Activated naive CD8-positive, alpha-beta T cell treated with anti-CD3 and anti-CD28 coated beads, Interleukin-2, amount 10 ng/mL, durations not matched to agents 7 days and 5 days (primary cell): ENCODE results near the gene ATP5PB. TPM values are rescaled to one million over a fixed set of nuclear protein-coding genes. Genes with fewer than 3 reads are reported as not detected.

ENCODE experiments used
- ATAC-seq: fragments of 150-1000 bp; cut with Tn5 transposase; one replicate; pipeline ENCODE4 v1.10.0; 2021; ENCODE audit warnings: low read depth, moderate library complexity
- POLR2A ChIA-PET: fragments of 350-600 bp; sonication (Branson Sonifier 250); formaldehyde crosslinking; loops from one replicate; lab custom pipeline; 2021; ENCODE audit warnings: antibody characterized with exemption; lab: Charles Lee
- DNase-seq: peaks from one replicate; pipeline ENCODE4 v3.0.0; 2021
- H3K27ac Mint-ChIP-seq: one replicate; pipeline ENCODE4 v1.8.0; 2022; ENCODE audit warnings: mild to moderate bottlenecking, mixed read lengths
- H3K27me3 Mint-ChIP-seq: one replicate; pipeline ENCODE4 v1.8.0; 2022; ENCODE audit warnings: mild to moderate bottlenecking, moderate library complexity, mixed read lengths
- H3K36me3 Mint-ChIP-seq: one replicate; pipeline ENCODE4 v1.8.0; 2021; ENCODE audit warnings: mild to moderate bottlenecking, mixed read lengths
- H3K4me1 Mint-ChIP-seq: one replicate; pipeline ENCODE4 v1.8.0; 2021; ENCODE audit warnings: mixed read lengths
- H3K4me3 Mint-ChIP-seq: one replicate; pipeline ENCODE4 v1.8.0; 2022; ENCODE audit warnings: mild to moderate bottlenecking, moderate library complexity, mixed read lengths
- H3K9me3 Mint-ChIP-seq: one replicate; pipeline ENCODE4 v1.8.0; 2021; ENCODE audit warnings: mixed read lengths
- total RNA-seq, 2 experiments: library from RNA; stranded (reverse); gene quantifications; one replicate each; pipeline ENCODE4 v1.2.3, GENCODE V29; 2021

ATP5PB gene
- total RNA-seq, 2 experiments from 2014 or later, result 259 to 260 TPM

DNA sequence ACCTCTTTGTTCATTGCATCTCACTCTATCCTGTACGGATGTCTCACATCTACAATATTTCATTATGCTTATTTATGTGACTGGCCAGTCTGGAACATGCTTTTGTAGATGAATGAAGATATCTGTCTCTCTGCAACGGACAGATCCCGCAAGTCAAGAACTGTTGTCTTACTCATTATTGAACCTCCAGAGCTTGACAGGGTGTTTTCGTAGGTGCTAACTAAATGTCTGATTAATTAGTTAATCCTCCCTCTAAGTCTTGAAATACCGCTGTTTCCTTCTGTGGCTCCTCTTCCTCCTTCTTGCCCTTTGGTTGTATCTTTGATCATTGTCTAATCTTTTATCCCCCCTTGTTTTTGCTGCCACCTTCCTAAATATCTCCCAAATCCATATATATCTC, 21.3 kb downstream of the ATP5PB start:
- peaks cover 10% of the 10 kb centered on the region for H3K36me3 Mint-ChIP-seq
- H3K4me3 Mint-ChIP-seq, result no peak overlapping the region
- no peaks in the 10 kb centered on the region for H3K27me3 Mint-ChIP-seq
- POLR2A ChIA-PET, result interaction anchor here (0.6 to 8.8 kb wide), 9 partner anchors 9 to 271 kb away, joined by 3 to 80 read pairs (median 4); partner anchors contain the start of genes ATP5PB and WDR77
- DNase-seq, result no peak
- H3K4me1 Mint-ChIP-seq, result peaks cover 21% of the 10 kb centered on the region
- ATAC-seq, result peak; percentile 13
- H3K27ac Mint-ChIP-seq, result no peak overlapping the region
- H3K9me3 Mint-ChIP-seq, result peaks cover 1% of the 10 kb centered on the region

- POLR2A ChIA-PET, result interaction anchor here (0.6 to 8.8 kb wide), 13 partner anchors 8 to 289 kb away, joined by 3 to 80 read pairs (median 4); partner anchors contain the start of genes ATP5PB and WDR77
- H3K27ac Mint-ChIP-seq, result no peak overlapping the region
- ATAC-seq, result peak; percentile 88
- H3K36me3 Mint-ChIP-seq, result peaks cover 11% of the 10 kb centered on the region
- H3K4me1 Mint-ChIP-seq, result peaks cover 25% of the 10 kb centered on the region
- peak; percentile 53 for DNase-seq
- H3K27me3 Mint-ChIP-seq, result no peaks in the 10 kb centered on the region
- H3K4me3 Mint-ChIP-seq, result no peak overlapping the region
- peaks cover 1% of the 10 kb centered on the region for H3K9me3 Mint-ChIP-seq
Measured at GRCh38 chr1:111471012-111471411, 21.7 kb downstream of the ATP5PB start.

DNA sequence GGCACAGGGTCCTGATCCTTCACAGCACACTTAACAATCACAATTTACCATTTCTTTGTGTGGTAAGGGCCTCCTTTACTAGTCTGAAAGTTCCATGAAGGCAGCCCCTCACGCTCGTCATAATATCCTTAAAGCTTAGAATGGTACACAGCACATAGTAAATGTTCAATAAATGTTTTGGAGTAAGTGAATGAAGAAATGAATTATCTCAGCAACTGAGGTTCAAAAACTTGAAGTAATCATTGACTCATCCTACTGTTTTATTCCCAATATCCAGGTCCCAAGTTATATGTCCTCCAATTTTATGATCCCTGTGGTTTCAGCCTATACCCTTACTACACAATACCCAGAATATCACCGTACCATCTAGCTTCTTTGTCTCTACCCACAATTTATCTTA, 22.3 kb downstream of the ATP5PB start:
- POLR2A ChIA-PET, result interaction anchor here (0.6 to 8.8 kb wide), 12 partner anchors 9 to 289 kb away, joined by 3 to 80 read pairs (median 4); partner anchors contain the start of genes ATP5PB and WDR77
- Mint-ChIP-seq H3K27ac (no peak overlapping the region), H3K36me3 (peaks cover 11% of the 10 kb centered on the region), H3K27me3 (no peaks in the 10 kb centered on the region), H3K4me3 (no peak overlapping the region), H3K4me1 (peaks cover 29% of the 10 kb centered on the region), H3K9me3 (peaks cover 1% of the 10 kb centered on the region)
- DNase-seq (no peak), ATAC-seq (no peak)

- H3K4me1 Mint-ChIP-seq, result peaks cover 45% of the 10 kb centered on the region
- H3K4me3 Mint-ChIP-seq, result peak overlapping the region; percentile 72
- POLR2A ChIA-PET, result interaction anchor here (0.6 to 8.8 kb wide), 3 partner anchors 25 to 259 kb away, joined by 4 to 80 read pairs (median 29); partner anchors contain the start of genes ATP5PB and WDR77
- peaks cover 26% of the 10 kb centered on the region for H3K36me3 Mint-ChIP-seq
- H3K27me3 Mint-ChIP-seq, result no peaks in the 10 kb centered on the region
- ATAC-seq (no peak), DNase-seq (no peak)
- H3K27ac Mint-ChIP-seq, result peak overlapping the region; percentile 86
- H3K9me3 Mint-ChIP-seq, result peaks cover 1% of the 10 kb centered on the region
Measured at GRCh38 chr1:111474106-111474505, 24.8 kb downstream of the ATP5PB start.

GRCh38 chr1:111474521-111474920, 25.3 kb downstream of the ATP5PB start:
- no peak for ATAC-seq
- Mint-ChIP-seq H3K9me3 (peaks cover 1% of the 10 kb centered on the region), H3K4me3 (peak overlapping the region; percentile 72), H3K27me3 (peaks cover 2% of the 10 kb centered on the region), H3K36me3 (peaks cover 26% of the 10 kb centered on the region), H3K4me1 (peaks cover 45% of the 10 kb centered on the region), H3K27ac (peak overlapping the region; percentile 86)
- DNase-seq, result no peak
- POLR2A ChIA-PET, result interaction anchor here (0.6 to 8.8 kb wide), 4 partner anchors 26 to 260 kb away, joined by 4 to 80 read pairs (median 17); partner anchors contain the start of genes ATP5PB and WDR77

DNA sequence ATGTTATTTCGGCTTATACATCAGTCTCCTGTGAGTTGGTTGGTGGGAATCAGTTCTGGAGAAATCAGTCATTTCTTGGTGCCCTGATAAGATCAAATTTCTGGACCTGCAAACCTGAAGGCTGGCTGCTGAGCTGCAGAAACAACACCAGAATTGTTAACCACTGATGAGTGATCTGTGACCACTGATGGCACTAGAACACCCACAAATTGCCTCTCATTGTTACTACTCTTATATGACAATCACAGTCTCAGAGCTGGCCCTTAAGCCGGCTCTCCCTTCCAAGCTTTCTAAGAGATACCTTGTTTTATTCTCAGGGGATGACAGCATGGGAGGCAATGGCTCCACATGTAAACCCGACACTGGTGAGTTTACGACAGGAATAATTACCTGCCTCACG, 26.4 kb downstream of the ATP5PB start:
- H3K9me3 Mint-ChIP-seq, result peaks cover 1% of the 10 kb centered on the region
- peaks cover 47% of the 10 kb centered on the region for H3K4me1 Mint-ChIP-seq
- ATAC-seq (peak; percentile 13), DNase-seq (no peak)
- peaks cover 3% of the 10 kb centered on the region for H3K27me3 Mint-ChIP-seq
- POLR2A ChIA-PET, result interaction anchor here (0.8 to 8.8 kb wide), 9 partner anchors 19 to 511 kb away, joined by 3 to 80 read pairs (median 4); partner anchors contain the start of genes ADORA3, ATP5PB, DENND2D and TMIGD3
- H3K27ac Mint-ChIP-seq, result peak overlapping the region; percentile 84
- H3K36me3 Mint-ChIP-seq, result peaks cover 26% of the 10 kb centered on the region
- H3K4me3 Mint-ChIP-seq, result peak overlapping the region; percentile 72

DNA sequence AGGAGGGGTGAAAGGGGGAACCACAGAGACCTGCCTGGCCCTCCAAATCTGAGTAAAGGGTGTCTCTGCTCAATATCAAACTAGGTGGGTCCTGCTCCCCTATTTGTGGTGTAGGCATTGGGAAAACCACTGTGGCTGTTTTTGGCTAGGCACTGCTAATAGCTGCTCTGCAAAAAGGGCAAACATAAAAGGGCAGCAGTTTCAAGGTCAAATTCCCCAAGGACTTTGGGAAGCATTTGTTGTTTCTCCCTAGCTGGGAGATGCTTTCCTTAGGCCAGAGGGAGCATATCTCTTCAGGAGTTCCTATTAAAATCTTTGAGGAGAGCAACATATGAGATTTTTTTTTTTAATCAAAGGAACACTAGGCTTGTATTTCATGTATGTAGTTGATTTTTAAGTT, 26.9 kb downstream of the ATP5PB start:
- Mint-ChIP-seq H3K4me1 (peaks cover 50% of the 10 kb centered on the region), H3K9me3 (peaks cover 1% of the 10 kb centered on the region), H3K36me3 (peaks cover 26% of the 10 kb centered on the region), H3K4me3 (peak overlapping the region; percentile 72), H3K27me3 (peaks cover 3% of the 10 kb centered on the region), H3K27ac (peak overlapping the region; percentile 84)
- DNase-seq (no peak), ATAC-seq (no peak)
- POLR2A ChIA-PET, result interaction anchor here (0.8 to 8.8 kb wide), 11 partner anchors 19 to 512 kb away, joined by 3 to 80 read pairs (median 3); partner anchors contain the start of genes ADORA3, ATP5PB, DENND2D and TMIGD3

DNA sequence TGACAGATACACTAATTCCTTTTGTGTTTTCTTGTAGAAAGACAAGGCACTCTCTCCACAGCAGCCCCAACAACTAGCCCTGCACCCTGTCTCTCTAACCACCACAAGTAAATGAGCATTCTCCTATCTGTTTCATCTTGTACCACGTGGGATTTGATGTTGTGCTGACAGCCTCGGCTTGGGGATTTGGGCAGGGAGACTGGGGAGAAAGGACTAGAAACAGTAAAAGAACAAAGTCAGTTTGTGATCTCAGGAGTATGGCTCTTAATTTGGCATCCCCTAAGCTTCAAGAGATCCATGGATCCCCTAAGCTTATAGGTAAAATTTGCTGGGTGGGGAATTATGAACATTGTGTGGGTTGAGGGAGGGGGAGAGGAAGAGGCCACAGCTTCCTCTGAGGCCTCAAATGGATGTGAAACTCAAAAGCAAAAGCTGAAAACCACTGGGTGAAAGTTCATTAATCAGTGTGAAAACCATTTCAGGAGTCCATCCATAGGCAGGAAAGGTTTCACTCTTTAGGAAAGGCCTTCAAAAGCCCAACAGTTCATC, 27.6 kb downstream of the ATP5PB start:
- H3K4me3 Mint-ChIP-seq, result peak overlapping the region; percentile 72
- POLR2A ChIA-PET, result interaction anchor here (0.9 to 8.8 kb wide), 9 partner anchors 20 to 263 kb away, joined by 3 to 80 read pairs (median 4); partner anchors contain the start of genes ATP5PB and WDR77
- H3K27me3 Mint-ChIP-seq, result peaks cover 3% of the 10 kb centered on the region
- H3K4me1 Mint-ChIP-seq, result peaks cover 55% of the 10 kb centered on the region
- H3K36me3 Mint-ChIP-seq, result peaks cover 26% of the 10 kb centered on the region
- peaks cover 1% of the 10 kb centered on the region for H3K9me3 Mint-ChIP-seq
- peak; percentile 90 for ATAC-seq
- H3K27ac Mint-ChIP-seq, result peak overlapping the region; percentile 84
- no peak for DNase-seq

DNA sequence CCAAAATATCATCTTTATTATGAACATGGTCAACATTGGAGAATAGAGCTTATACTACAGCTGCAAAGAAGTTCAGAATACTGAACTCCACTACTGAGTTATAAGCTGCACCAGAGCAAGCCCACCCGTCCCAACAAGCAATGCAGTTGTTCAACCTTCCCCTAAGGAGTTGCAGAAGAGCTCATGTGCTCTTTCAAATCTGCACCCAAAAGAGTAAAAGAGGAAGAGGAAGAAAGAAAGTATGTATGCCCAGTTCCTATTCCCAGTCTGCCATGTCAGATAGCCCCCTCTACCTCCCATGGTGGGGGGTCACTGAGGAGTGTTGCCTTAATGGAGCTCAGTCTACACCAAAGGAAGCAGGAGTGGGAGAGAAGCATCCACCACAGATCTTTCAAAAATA, 31.4 kb downstream of the ATP5PB start:
- no peak overlapping the region for H3K4me3 Mint-ChIP-seq
- H3K4me1 Mint-ChIP-seq, result peaks cover 41% of the 10 kb centered on the region
- H3K9me3 Mint-ChIP-seq, result no peaks in the 10 kb centered on the region
- H3K27ac Mint-ChIP-seq, result no peak overlapping the region
- H3K27me3 Mint-ChIP-seq, result peaks cover 5% of the 10 kb centered on the region
- ATAC-seq, result no peak
- no peak for DNase-seq
- POLR2A ChIA-PET, result interaction anchor here (1.2 to 4.0 kb wide), 3 partner anchors 10 to 27 kb away, joined by 3 to 17 read pairs (median 7); no protein-coding TSS in a partner anchor
- peaks cover 17% of the 10 kb centered on the region for H3K36me3 Mint-ChIP-seq

DNA sequence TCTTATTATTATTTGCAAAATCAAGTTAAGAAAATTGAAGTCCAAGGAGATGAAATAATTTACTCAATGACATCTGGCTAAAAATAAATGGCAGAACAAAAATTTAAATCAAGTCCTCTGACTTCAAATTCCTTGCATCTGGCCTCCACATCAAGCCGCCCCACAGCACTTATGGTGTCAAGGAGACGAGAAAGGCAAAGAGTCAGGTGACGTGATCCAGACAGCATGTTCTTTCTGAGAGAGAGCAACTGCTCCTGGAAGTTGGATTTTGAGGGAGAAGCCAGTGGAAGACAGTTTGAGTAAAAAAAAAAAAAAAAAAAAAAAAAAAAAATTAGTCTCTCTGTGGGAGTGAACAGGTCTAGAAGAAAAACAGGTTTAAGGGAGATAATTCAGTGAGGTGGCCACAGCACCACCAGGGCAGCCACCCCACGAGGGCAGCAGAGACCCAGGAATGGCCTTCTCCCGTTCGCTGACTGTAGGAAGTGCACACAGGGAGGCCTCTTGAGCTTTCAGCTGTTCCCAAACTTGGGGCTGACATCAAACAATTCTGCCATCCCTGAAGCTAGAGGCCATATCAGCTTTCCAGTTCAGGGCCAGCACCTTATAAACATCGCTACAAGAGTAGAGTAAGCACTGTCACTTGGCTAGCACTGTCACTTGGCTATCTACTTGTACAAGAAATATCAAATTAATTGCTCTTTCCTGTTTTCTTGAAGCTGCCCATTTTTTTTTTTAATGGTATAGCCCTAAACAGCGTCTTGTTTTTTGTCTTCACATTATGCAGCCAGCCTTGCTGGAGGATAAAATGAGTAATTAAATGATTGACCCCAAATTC, 32.3 kb downstream of the ATP5PB start:
- POLR2A ChIA-PET, result interaction anchor here (0.8 to 4.0 kb wide), 5 partner anchors 11 to 266 kb away, joined by 3 to 17 read pairs (median 6); no protein-coding TSS in a partner anchor
- ATAC-seq (peak; percentile 64), DNase-seq (peak; percentile 71)
- peaks cover 34% of the 10 kb centered on the region for H3K4me1 Mint-ChIP-seq
- H3K9me3 Mint-ChIP-seq, result no peaks in the 10 kb centered on the region
- H3K27me3 Mint-ChIP-seq, result peaks cover 5% of the 10 kb centered on the region
- no peak overlapping the region for H3K27ac Mint-ChIP-seq
- peaks cover 17% of the 10 kb centered on the region for H3K36me3 Mint-ChIP-seq
- H3K4me3 Mint-ChIP-seq, result no peak overlapping the region

- DNase-seq, result no peak
- H3K36me3 Mint-ChIP-seq, result peaks cover 7% of the 10 kb centered on the region
- peaks cover 5% of the 10 kb centered on the region for H3K27me3 Mint-ChIP-seq
- POLR2A ChIA-PET, result no interaction called here
- H3K9me3 Mint-ChIP-seq, result no peaks in the 10 kb centered on the region
- H3K4me3 Mint-ChIP-seq, result no peak overlapping the region
- no peak overlapping the region for H3K27ac Mint-ChIP-seq
- no peak for ATAC-seq
- H3K4me1 Mint-ChIP-seq, result peaks cover 20% of the 10 kb centered on the region
Measured at GRCh38 chr1:111483166-111483565, 33.9 kb downstream of the ATP5PB start.

- Mint-ChIP-seq H3K27ac (no peak overlapping the region), H3K27me3 (peaks cover 5% of the 10 kb centered on the region), H3K4me3 (no peak overlapping the region), H3K9me3 (no peaks in the 10 kb centered on the region), H3K36me3 (peaks cover under 1% of the 10 kb centered on the region), H3K4me1 (peaks cover 16% of the 10 kb centered on the region)
- POLR2A ChIA-PET, result no interaction called here
- no peak for ATAC-seq
- no peak for DNase-seq
Measured at GRCh38 chr1:111483876-111484275, 34.6 kb downstream of the ATP5PB start.
